ENCODE data around the gene STK32B. TPM values are rescaled to one million over a fixed set of nuclear protein-coding genes. Genes with fewer than 3 reads are reported as not detected.

The STK32B gene
- total and polyA plus RNA-seq, 2 experiments from 2014 or later = 0.71 to 2.3 TPM

DNA sequence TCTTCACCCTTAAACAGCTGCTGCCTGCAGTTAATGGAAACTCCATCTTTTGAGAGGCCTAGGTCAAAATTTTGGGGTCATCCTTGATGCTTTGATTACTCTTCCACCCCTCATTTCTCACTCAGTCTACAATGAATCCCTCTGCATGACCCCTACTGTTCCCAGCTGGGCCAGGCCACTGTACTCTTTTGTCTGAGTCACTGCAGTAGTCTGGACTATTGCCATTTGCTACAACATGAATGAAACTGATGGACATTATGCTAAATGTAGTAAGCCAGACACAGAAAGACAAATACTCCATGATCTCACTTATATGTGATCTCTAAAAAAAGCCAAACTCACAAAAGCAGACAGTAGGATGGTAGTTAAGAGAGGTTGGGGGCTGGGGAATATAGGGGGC is 28.3 kb downstream of the STK32B start:
- H3K27me3 ChIP-seq (ENCODE audit: insufficient read depth) = no peaks in the 10 kb centered on the region
- TF ChIP-seq, protein P1, sequence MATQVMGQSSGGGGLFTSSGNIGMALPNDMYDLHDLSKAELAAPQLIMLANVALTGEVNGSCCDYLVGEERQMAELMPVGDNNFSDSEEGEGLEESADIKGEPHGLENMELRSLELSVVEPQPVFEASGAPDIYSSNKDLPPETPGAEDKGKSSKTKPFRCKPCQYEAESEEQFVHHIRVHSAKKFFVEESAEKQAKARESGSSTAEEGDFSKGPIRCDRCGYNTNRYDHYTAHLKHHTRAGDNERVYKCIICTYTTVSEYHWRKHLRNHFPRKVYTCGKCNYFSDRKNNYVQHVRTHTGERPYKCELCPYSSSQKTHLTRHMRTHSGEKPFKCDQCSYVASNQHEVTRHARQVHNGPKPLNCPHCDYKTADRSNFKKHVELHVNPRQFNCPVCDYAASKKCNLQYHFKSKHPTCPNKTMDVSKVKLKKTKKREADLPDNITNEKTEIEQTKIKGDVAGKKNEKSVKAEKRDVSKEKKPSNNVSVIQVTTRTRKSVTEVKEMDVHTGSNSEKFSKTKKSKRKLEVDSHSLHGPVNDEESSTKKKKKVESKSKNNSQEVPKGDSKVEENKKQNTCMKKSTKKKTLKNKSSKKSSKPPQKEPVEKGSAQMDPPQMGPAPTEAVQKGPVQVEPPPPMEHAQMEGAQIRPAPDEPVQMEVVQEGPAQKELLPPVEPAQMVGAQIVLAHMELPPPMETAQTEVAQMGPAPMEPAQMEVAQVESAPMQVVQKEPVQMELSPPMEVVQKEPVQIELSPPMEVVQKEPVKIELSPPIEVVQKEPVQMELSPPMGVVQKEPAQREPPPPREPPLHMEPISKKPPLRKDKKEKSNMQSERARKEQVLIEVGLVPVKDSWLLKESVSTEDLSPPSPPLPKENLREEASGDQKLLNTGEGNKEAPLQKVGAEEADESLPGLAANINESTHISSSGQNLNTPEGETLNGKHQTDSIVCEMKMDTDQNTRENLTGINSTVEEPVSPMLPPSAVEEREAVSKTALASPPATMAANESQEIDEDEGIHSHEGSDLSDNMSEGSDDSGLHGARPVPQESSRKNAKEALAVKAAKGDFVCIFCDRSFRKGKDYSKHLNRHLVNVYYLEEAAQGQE (IDR thresholded peaks at IDR 0.05; ENCODE audit: unreplicated experiment) = no peak
- TF ChIP-seq STAT1 (IDR thresholded peaks at IDR 0.05; ENCODE audit: unreplicated experiment) = no peak
- TF ChIP-seq, protein P2, sequence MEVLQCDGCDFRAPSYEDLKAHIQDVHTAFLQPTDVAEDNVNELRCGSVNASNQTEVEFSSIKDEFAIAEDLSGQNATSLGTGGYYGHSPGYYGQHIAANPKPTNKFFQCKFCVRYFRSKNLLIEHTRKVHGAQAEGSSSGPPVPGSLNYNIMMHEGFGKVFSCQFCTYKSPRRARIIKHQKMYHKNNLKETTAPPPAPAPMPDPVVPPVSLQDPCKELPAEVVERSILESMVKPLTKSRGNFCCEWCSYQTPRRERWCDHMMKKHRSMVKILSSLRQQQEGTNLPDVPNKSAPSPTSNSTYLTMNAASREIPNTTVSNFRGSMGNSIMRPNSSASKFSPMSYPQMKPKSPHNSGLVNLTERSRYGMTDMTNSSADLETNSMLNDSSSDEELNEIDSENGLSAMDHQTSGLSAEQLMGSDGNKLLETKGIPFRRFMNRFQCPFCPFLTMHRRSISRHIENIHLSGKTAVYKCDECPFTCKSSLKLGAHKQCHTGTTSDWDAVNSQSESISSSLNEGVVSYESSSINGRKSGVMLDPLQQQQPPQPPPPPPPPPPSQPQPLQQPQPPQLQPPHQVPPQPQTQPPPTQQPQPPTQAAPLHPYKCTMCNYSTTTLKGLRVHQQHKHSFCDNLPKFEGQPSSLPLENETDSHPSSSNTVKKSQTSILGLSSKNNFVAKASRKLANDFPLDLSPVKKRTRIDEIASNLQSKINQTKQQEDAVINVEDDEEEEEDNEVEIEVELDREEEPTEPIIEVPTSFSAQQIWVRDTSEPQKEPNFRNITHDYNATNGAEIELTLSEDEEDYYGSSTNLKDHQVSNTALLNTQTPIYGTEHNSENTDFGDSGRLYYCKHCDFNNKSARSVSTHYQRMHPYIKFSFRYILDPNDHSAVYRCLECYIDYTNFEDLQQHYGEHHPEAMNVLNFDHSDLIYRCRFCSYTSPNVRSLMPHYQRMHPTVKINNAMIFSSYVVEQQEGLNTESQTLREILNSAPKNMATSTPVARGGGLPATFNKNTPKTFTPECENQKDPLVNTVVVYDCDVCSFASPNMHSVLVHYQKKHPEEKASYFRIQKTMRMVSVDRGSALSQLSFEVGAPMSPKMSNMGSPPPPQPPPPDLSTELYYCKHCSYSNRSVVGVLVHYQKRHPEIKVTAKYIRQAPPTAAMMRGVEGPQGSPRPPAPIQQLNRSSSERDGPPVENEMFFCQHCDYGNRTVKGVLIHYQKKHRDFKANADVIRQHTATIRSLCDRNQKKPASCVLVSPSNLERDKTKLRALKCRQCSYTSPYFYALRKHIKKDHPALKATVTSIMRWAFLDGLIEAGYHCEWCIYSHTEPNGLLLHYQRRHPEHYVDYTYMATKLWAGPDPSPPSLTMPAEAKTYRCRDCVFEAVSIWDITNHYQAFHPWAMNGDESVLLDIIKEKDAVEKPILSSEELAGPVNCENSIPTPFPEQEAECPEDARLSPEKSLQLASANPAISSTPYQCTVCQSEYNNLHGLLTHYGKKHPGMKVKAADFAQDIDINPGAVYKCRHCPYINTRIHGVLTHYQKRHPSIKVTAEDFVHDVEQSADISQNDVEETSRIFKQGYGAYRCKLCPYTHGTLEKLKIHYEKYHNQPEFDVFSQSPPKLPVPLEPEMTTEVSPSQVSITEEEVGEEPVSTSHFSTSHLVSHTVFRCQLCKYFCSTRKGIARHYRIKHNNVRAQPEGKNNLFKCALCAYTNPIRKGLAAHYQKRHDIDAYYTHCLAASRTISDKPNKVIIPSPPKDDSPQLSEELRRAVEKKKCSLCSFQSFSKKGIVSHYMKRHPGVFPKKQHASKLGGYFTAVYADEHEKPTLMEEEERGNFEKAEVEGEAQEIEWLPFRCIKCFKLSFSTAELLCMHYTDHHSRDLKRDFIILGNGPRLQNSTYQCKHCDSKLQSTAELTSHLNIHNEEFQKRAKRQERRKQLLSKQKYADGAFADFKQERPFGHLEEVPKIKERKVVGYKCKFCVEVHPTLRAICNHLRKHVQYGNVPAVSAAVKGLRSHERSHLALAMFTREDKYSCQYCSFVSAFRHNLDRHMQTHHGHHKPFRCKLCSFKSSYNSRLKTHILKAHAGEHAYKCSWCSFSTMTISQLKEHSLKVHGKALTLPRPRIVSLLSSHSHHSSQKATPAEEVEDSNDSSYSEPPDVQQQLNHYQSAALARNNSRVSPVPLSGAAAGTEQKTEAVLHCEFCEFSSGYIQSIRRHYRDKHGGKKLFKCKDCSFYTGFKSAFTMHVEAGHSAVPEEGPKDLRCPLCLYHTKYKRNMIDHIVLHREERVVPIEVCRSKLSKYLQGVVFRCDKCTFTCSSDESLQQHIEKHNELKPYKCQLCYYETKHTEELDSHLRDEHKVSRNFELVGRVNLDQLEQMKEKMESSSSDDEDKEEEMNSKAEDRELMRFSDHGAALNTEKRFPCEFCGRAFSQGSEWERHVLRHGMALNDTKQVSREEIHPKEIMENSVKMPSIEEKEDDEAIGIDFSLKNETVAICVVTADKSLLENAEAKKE (CRISPR knock-in tag; IDR thresholded peaks at IDR 0.05) = no peak
- TF ChIP-seq ZNF331 (CRISPR knock-in tag; IDR thresholded peaks at IDR 0.05; ENCODE audit: low read depth) = no peak
- no peak for TF ChIP-seq CREB1 (CRISPR knock-in tag; IDR thresholded peaks at IDR 0.05; ENCODE audit: low read depth)
- no peak for TF ChIP-seq POLR2AphosphoS5 (IDR thresholded peaks at IDR 0.05; ENCODE audit: low read depth)
- no peak for TF ChIP-seq EZH2 (IDR thresholded peaks at IDR 0.05; ENCODE audit: low read depth, unreplicated experiment)
- TF ChIP-seq ZNF114 (CRISPR knock-in tag; IDR thresholded peaks at IDR 0.05) = no peak
- no peak for TF ChIP-seq NANOG (IDR thresholded peaks at IDR 0.05; ENCODE audit: borderline replicate concordance)
- no peak for TF ChIP-seq EZH2phosphoT487 (IDR thresholded peaks at IDR 0.05; ENCODE audit: unreplicated experiment)
- TF ChIP-seq JUNB (IDR thresholded peaks at IDR 0.05; ENCODE audit: unreplicated experiment) = no peak
- TF ChIP-seq ETS1 (IDR thresholded peaks at IDR 0.05) = no peak
- no peak for TF ChIP-seq CTCF (conservative IDR thresholded peaks at IDR 0.05; ENCODE audit: low read depth in 2 of 2)
- H3K4me3 ChIP-seq = no peak overlapping the region
- H3K4me3 Mint-ChIP-seq = no peak overlapping the region
- no peak overlapping the region for H3K27ac Mint-ChIP-seq
- DNase-seq (ENCODE audit: low spot score) = no peak
- H3K4me1 Mint-ChIP-seq = 0 out of 3 replicates have a peak, but pooled peaks cover 3% of the 10 kb centered on the region
- H3K9me2 ChIP-seq (ENCODE audit: insufficient read depth) = no peaks in the 10 kb centered on the region
- no peak overlapping the region for H3K27ac ChIP-seq (ENCODE audit: low read depth)
- peaks cover 9% of the 10 kb centered on the region for H3K9me3 Mint-ChIP-seq
- no peaks in the 10 kb centered on the region for H3K27me3 Mint-ChIP-seq (ENCODE audit: insufficient read depth, low read depth, poor library complexity)
- no peaks in the 10 kb centered on the region for H3K36me3 ChIP-seq (ENCODE audit: insufficient read depth)
- no peak overlapping the region for H2AFZ ChIP-seq
- H3K36me3 Mint-ChIP-seq (ENCODE audit: low read depth) = no peaks in the 10 kb centered on the region
- no peaks in the 10 kb centered on the region for H3K79me2 ChIP-seq (replicated peaks; ENCODE audit: insufficient read depth)
- no peak overlapping the region for H3K4me2 ChIP-seq
- ATAC-seq = no peak
- H3K4me1 ChIP-seq (ENCODE audit: insufficient read depth) = no peaks in the 10 kb centered on the region
- no peaks in the 10 kb centered on the region for H4K20me1 ChIP-seq (replicated peaks; ENCODE audit: insufficient read depth)
- H3F3A ChIP-seq (replicated peaks; ENCODE audit: low read depth) = no peaks in the 10 kb centered on the region
